HG03103 (cell line): ENCODE results near the gene UPF3B.
"Not testable (repeated sequence)": the region's sequence is repeated elsewhere in the genome, so short reads cannot be mapped to it uniquely, and the experiment has no call there.

Source experiments
- ATAC-seq: cut with Tn5 transposase; IDR thresholded peaks from one replicate; pipeline ENCODE4 v1.9.1; 2021; ENCODE audit warnings: low read depth; ENCODE audit not compliant: unreplicated experiment

UPF3B gene

DNA sequence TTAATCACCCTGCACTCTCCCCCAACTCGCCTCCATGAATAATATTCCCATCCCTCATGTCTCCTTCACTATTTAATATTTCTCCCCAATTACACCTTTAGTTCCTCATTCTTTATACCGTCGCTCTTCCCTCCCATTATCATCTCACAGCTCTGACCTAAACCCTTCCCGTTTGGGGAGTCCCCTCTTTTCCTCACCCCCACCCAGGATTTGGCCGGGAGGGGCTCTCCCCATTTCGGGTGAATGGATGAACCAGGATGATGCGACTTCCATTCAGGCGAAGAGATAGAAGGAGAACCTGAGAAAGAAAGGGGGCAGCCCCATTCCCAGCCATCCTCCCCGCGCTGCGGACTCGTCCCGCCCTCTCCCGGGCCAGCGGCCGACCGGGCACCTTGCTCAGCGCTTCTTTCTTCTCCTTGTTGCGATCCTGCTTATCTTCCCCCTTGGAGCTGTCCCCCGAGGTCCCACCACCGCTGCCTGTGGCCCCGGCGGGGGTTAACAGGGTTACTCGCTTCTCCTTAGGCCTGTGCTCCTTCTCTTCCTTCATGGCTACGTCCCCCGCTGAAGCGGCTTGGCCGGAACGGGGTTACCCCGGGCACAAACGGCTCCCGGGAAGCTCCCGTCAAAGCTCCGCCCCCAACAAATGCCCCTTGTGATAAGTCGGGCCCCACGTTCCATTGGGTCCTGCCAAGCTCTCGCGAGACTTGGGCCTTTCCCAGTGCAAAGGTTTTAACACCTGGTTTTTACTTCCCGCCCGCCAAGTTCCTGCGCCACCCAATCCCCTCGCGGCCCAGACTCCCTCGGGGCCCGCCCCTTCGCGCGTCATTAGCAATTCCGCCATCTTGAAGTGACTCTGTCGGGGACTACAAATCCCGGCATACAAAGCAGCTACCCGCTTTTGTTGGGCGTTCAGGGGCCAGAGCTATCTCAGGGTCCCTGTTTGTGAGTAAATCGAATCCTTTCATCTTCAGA, at the start of gene UPF3B:
Gene UPF3B (minus strand): TSS at position 582 of the 972 bp plus-strand sequence. CDS start 35 bp downstream, at position 547.
- peak; percentile 98 for ATAC-seq

- ATAC-seq = no peak
These were observed 48.2 kb upstream of the UPF3B start for GRCh38 chrX:119900976-119901375.

DNA sequence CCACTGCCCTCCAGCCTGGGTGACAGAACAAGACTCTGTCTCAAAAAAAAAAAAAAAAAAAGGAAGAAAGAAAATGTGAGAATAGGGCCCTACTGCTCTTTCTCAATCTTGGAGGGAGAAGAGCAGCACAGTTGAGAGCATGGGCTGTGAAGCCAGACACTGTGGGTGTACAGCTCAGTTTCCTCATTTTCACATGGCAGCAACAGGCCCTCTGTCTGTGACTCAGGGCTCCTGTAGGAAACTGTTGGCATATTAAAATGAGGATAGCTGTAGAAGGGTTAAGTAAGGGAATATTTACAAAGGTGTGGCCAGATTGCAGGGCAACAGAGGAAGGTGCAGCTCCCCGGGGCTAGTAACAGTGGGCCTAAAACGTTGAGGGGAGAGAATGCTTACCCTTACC, 46.4 kb upstream of the UPF3B start:
- no peak for ATAC-seq

GRCh38 chrX:119895843-119896326, 43.1 kb upstream of the UPF3B start, which contains the start of gene AKAP14:
AKAP14 (plus strand) TSS chrX:119895893; CDS start chrX:119903224, 7,331 bp downstream.
- no peak for ATAC-seq

GRCh38 chrX:119891961-119892692, 39.4 kb upstream of the UPF3B start:
- not testable (repeated sequence) for ATAC-seq

DNA sequence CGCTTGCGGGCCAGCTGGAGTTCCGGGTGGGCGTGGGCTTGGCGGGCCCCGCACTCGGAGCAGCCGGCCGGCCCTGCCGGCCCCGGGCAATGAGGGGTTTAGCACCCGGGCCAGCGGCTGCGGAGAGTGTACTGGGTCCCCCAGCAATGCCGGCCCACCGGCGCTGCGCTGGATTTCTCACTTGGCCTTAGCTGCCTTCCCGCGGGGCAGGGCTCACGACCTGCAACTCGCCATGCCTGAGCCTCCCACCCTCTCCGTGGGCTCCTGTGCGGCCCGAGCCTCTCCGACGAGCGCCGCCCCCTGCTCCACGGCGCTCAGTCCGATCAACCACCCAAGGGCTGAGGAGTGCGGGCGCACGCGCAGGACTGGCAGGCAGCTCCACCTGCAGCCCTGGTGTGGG, 37.9 kb upstream of the UPF3B start:
- not testable (repeated sequence) for ATAC-seq

DNA sequence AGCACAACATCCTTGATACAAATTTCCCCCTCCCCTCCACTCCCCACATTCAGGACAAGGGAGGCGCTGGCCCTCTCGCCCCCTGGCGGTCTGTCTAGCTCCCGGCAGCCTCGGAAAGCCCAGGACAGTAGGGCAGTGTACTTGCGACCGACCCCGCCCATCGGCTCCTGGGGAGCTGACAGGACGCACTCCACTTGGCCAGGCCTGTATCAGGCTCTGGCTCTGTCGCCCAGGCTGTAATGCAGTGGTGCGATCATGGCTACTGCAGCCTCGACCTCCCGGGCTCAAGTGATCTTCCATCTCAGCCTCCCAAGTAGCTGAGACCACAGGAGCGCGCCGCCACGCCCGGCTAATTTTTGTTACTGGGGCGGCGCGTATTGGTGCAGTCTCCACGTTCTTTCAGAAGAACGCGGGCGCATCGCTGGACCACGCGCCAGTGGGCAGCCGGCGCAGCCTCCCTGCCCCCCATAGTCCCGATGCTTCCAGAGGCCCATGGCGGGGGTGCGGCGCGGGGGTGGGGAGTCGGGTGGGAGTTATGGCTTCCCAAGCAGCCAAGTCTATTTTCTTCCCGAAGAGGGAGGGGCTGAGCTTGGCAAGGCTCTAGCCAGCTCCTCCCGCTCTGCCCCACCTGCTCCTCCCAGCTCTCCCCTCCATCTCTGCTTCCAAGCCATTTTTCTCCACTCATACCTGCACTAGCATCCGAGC, 35.1 kb upstream of the UPF3B start:
- ATAC-seq = peak; percentile 96

DNA sequence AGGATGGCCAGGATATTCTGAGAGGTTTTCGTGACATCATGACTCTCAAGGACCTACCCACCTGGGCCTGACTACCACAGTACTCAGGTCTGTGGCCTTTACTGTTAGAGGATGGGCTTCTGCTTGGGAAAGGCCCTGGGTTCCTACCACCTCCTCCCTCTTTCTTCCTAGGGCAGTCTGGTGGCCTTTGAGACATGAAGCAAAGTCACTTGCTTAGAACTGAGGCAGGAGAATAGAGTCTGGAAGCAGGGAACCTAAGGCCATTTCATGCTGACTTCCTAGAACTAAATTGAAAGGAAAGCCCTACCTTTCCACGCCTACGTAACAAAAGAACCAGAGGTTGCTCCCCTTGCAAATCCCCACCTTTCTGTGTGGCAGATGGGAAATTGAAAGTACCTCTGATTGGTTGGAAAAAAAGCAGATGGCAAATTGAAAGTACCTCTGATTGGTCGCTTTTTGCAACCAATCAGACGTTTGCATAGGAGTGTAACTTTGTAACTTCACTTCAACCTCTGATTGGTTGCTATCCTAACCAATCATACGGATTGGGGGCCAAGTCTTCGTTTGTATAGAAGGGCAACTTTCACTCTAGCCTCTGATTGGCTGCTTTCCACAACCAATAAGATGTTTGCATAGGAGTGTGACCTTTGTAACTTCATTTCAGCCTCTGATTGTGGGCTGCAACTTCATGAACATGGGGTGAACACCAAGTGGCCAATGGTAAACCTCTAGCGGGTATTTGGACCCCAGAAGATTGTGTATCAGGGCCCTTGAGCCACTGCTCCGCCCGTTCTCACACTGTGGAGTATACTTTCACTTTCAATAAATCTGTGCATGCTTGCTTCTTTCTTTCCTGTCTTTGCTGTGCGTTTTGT, 33.0 kb upstream of the UPF3B start:
- no peak for ATAC-seq

GRCh38 chrX:119880552-119881437, 28.0 kb upstream of the UPF3B start:
- peak; percentile 88 for ATAC-seq

- no peak for ATAC-seq
These were observed 27.3 kb upstream of the UPF3B start for GRCh38 chrX:119880076-119880475.

DNA sequence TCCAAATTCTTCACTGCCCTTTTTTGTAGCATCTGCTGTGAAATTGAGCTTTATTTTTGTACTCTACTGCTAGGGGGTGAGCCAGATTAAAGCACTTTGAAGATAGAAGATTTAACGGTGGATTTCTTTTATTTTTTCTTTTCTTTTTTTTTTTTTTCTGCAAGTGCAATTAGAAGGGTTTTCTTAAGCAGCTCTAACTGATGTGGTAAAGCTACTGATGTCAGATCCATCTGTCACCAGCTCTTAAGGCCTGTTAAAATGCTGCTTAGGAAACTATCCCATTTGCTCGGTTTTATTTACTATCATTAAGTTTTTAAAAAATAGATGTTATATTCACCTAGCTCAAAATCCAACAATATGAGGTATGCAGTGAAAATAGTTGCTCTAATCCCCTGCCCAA, 26.0 kb upstream of the UPF3B start:
- no peak for ATAC-seq

- ATAC-seq = peak; percentile 93
These were observed 19.0 kb upstream of the UPF3B start, which contains the start of the genes NDUFA1 and RNF113A for GRCh38 chrX:119871599-119872395. NDUFA1 (plus strand) TSS chrX:119871832; CDS start chrX:119871912, 80 bp downstream. RNF113A (minus strand) TSS chrX:119871733; CDS start chrX:119871613, 120 bp downstream.

DNA sequence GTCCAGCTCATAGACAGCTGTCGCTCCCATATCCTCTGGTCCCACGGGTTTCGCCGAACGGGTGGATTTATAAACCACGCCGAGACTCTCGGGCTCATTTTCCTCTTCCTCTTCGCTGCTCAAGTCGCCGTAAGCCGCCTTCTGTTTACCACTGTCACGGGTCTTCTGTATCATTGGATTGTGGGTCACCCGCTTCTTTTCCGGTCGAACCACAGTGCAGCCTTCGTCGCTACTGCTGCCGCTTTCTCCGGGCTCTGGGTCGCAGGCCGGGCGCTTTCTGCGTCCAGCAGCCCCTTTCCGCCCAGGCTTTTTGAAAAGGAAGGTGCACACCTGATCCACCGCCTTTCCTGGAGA, 18.5 kb upstream of the UPF3B start:
- ATAC-seq = peak; percentile 30

GRCh38 chrX:119870626-119871131, 17.9 kb upstream of the UPF3B start:
- no peak for ATAC-seq

GRCh38 chrX:119853444-119853843, 681 bp upstream of the UPF3B start:
- ATAC-seq = no peak

DNA sequence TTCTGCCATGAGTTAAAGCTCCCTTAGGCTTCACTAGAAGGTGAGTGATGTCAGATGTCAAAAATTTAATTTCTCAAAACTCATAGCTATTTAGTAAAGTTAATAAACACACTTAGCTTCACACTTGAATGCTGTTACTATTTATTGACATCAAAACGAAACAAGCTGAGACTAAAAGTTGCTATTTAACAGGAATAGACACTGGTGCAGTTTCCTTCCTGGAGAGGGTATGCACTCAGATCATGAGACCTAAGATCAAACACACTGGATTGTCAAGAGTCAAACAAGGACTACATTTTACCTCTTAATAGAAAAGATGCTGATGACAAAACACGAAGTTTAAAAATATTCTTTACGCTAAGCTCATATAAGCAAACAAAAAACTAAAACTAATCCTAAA, 18.9 kb downstream of the UPF3B start:
- ATAC-seq = no peak

GRCh38 chrX:119828446-119828845, 24.3 kb downstream of the UPF3B start:
- ATAC-seq = no peak
